SH-SY5Y (cell line): ENCODE data around the gene CTSZ.

ENCODE experiments used
- GATA2 ChIP-seq: IDR thresholded peaks from 2 replicates; pipeline ENCODE4 v1.6.1; 2011; ENCODE audit warnings: mild to moderate bottlenecking, low read depth, low read length
- GATA3 ChIP-seq: IDR thresholded peaks from 2 replicates; pipeline ENCODE4 v1.6.1; 2011; ENCODE audit warnings: low read depth, mild to moderate bottlenecking, low read length, moderate library complexity

Gene CTSZ

DNA sequence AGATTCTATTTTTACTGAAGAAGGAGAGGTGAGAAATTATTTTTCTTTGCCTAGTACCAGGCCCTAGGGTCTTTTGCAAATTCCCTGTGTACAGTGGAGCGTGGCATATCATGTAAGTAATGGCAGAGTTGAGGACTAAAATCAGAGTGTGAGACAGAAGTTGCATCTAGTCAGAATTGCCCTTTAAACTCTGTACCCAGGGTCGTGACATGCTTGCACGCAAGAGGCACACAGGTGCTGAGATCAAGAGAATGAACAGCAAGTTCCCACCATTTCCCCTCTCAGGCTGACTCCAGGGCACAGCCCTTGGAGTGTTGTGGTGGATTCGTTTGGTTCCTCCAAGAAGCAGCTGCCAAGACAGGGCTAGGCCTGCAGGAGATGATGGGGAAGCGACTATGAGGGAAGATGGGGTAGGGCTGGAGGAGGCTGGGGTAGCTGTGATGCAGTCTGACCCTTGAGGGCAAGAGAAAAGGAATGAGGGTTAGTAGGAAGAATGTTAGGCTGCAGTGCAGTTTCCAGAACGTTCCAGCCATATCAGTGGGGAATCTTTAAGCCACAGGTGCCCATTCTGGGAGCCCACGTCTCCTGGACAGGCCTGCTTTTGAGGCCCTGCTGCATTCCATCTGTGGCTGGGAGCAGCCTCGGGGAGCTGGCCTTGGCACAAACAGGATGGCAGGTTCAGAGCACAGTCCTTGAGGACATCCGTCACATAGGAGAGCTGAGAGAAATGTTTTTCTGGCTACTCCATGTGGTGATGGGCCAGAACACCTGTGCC lies 19.1 kb downstream of the CTSZ start:
- TF ChIP-seq GATA3 (no peak), GATA2 (no peak)

DNA sequence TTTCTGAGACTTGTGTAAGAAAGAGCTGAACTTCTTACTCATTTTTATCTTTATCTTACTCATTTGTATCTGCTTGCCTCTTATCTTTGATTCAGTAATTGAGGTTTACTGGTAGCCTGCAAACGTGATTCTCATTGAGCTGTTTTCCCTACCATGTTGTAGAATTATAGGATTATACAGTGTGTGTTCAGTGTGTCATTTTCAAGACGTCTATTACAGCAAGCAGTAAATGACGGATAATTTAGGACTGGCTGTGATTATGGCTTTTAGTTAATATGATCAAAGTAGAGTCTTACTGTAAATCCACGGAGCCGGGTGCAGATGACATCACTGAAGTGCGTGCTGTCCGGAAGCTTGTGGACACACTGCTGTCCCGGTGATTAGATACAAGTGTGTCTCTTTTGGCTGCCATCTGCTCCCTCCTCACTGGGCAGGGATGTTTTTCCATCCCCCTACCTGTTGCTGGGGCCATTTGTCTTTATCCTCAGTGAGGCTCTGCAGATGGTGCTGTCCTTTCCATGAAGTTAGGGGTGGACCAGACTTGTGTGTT lies 20.0 kb downstream of the CTSZ start:
- TF ChIP-seq GATA3 (peak; percentile 44), GATA2 (no peak)

DNA sequence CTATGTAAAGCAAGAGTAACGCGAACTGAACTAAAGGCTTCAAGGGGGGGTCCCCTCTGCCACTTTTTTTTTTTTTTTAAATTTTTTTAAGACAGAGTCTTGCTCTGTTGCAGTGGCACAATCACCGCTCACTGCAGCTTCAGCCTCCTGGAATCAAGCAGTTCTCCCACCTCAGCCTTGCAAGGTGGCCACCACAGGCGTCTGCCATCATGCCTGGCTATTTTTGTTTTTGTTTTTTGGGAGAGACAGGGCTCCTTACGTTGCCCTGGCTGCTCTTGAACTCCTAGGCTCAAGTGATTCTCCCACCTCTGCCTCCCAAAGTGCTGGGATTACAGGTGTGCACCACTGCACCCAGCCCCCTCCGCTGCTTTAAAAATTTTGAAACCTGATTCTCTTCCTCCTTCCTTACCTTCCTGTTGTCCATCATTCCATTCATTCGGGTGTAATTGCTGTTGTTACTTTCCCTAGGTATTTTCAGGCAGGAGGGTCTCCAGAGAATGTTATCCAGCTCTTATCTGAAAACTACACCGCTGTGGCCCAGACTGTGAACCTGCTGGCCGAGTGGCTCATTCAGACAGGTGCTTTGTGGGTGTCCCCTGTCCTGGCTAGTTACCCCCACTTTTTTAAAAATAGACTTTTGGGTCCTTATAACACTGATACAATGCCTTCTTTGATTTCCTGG lies 20.6 kb downstream of the CTSZ start:
- TF ChIP-seq GATA2, result no peak
- no peak for TF ChIP-seq GATA3

DNA sequence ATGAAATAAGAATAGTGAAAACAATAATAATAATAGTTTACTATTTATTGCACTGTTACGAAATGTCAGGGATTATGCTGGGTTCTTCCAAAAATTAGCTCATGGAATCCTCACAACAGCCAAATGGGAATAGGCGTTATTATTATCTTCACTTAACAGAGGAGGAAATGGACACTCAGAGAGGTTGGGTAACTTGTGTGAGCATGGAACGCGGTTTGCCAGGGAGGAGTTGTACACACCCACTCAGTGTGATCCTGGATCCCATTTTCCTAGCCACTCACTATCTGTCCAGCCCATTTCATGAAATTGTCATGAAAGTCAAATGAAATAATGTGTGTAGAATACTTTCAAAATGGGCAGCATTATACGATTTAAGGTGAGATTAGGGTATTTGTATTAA lies 21.4 kb downstream of the CTSZ start:
- TF ChIP-seq GATA2 (no peak), GATA3 (no peak)

DNA sequence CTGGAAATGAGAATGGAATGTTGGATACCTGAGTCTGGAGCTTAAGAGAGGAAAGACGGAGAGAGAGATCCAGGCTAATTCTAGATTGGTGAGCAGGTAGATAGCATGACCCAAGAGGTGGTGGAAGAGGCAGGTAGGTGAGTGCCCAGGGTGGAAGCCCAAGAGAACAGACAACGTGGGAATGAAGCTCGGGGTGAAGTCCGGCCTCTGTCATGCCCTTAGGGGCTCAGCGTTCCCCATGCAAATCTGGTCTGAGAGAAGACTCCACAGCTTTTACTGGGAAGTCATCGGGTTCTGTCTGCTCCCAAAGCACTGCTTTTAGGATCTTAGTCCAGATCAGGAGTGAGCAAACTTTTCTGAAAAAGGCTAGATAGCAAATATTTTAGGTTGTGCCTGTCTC lies 22.4 kb downstream of the CTSZ start:
- TF ChIP-seq GATA3 (no peak), GATA2 (no peak)

DNA sequence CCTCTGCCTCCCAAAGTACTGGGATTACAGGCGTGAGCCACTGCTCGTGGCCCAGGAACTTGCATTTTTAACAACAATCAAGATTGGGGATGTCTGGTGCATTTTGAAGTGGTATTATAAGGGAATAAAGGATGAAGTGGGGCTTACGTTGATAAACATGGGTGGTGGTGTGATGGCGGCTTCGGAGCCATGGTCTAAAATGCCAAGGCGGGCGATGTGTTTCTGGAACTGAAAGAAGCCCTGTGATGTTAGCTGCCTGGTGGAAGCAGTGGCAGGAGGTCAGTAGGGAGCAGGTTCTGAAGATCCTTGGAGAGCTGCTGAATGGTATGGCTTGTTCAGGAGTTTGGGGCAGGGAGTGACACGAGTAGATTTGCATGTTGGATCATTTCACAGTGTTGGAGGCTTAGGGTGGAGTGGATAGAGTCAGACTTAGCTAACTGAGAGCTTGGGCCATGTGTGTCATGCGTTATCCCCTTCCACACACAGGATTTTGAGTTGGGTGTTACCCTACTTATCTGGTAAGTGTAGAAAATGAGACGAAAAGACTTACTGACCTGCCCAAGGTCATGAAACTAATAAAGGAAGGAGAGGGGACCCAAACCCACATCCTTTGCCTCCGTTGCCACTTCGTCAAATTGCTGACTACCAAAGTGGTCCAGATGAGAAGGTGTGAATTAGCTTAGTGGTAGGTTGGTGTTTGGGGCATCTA lies 24.5 kb downstream of the CTSZ start:
- no peak for TF ChIP-seq GATA2

DNA sequence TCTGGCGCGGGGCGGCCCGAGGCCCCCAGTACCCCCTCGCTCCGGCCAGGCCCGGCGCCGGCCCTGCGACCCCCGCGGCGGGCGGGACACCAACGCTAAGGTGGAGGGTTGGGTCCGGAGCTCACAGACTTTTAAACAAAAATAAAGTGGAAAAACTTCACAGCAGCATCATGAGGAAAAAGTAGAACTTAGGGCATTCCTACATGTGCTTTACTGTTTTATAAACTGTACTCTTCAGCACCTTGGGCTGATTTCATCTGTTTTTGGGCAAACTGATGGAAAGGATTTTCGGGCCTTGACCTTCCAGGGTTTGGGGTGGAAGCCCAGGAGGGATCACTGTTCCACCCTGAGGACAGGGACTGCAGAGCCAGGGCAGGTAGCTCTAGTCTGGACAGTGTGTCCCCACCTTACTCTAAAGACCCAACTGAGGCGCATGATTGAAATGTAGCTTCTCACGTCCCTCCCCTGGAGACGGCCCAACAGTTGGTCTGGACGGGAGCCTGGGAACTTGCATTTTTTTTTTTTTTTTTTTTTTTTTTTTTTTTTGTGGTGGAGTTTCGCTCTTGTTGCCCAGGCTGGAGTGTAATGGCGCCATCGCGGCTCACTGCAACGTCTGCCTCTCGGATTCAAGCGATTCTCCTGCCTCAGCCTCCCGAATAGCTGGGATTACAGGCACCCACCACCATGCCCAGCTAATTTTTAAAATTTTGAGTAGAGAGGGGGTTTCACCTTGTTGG lies 25.3 kb downstream of the CTSZ start:
- TF ChIP-seq GATA2 (no peak), GATA3 (no peak)

DNA sequence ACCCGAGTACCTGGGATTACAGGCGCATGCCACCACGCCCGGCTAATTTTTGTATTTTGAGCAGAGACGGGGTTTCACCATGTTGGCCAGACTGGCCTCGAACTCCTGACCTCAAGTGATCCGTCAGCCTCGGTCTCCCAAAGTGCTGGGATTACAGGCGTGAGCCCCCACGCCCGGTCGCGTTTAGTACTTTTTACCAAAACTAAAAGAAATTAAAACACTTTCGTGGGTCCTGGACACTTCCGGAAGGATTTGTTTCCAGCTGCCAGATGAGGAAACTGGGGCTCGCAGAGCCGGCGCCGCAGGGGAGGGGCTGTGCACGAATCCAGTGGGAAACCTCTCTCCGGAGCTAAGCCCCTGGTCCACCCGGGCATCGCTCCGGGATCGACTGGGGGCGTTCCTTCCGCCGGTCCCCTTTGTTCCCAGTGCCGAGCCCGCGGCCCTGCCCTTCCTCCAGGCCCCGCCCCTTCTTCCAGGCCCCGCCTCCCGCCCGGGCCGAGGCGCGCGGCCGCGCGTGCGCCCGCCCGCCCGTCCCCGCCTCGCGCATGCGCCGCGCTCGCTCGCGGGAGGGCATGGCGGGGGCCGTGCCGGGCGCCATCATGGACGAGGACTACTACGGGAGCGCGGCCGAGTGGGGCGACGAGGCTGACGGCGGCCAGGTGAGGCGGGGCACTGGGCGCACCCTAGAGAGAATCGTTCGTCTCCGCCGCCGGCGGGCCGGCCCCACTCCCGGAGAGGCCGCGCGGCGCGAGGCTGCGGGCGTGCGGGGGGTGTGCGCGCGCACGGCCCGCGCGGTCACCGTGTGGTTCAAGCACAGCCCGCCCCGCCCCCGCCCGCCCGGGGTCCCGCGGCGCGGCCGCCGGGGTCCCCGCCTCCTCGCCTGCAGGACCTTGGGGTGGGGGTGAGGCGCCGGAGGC lies 26.1 kb downstream of the CTSZ start, which contains the start of gene NELFCD:
Gene NELFCD (plus strand): TSS at position 546 of the 917 bp plus-strand sequence. CDS start 54 bp downstream, at position 600.
- TF ChIP-seq GATA2 (no peak), GATA3 (no peak)

DNA sequence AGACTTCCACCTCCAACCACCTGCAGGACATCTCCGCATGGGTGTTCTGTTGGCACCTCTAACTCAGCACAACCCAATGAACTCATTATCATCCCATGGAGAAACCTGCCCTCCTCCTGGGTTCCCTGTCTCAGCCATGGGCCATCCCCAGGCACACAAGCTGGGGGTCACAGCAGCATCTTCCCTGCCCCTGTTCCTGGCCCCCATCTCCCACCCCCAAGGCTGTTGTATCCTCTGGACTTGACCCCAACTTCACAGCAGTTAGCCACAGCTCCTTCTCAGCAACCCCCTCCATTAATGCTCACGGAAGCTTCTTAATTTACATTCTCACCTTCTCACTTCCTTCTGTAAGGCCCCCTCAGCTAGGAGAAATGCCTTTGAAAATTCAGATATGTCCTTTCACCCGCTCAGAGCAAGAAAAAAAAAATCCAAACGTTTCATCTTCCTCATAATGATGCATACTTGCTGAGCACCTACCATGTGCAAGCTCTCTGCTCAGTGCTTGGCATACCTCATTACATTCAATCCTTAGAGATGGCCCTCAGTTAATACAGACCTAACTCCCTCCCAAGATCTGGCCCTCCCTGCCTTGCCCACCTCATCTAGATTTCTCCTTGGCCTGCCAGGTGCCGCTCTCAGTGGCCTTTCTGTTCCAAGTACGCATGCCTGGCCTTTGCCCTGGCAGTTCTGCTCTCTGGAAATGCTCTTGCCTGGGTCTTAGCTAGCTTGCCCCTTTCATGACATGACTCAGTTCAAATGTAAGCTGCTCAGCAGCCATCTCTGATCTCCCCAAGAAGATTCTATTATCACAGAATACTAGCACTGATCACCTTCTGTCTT lies 28.5 kb downstream of the CTSZ start:
- TF ChIP-seq GATA2, result no peak
- no peak for TF ChIP-seq GATA3

DNA sequence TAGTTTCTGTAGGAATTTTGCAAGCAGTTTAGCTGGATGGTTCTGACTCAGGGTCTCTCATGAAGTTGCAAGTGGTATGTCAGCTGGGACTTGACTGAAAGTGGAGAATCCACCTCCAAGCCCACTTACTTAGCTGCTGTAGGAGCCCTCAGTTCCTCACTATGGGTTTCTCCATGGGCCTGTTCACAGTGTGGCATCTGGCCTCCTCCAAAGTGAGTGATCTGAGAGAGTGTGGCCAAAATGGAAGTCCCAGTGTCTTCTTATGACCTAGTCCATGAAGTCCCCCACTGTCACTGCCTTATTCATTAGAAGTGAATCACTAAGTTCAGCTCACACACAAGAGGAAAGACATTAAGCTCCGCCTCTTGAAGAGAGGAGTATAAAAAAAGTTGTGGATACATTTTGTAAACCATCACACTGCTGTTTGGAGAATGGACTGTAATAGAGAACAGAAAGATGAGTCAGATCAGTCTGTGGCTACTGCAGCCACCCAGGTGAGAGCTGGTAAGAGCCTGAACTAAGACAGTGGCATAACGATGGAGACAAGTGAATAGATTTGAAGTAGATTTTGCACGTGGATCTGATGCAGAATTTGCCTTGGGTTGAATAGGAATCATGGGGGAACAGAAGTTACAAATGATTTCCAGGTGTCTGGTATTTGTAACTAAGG lies 30.9 kb downstream of the CTSZ start:
- TF ChIP-seq GATA3, result no peak
- no peak for TF ChIP-seq GATA2

DNA sequence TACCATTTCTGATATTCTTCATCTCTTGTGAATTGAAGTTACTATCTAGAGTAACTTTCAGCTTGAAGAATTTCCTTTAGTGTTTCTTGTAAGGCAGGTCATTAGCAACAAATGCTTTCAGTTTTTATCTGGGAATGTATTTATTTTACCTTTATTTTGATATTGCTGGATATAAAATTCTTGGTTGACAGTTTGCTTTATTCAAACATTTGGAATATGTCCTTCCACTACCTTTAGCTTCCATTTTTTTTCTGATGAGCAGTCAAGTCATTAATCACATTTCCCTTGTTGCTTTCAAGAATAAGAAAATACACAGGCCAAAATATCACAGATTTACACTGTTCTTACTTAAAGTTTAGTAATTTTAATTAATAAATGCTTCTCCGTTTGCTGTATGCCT lies 31.7 kb downstream of the CTSZ start:
- no peak for TF ChIP-seq GATA2
- TF ChIP-seq GATA3, result no peak
